HEK293 (cell line): ENCODE measurements around the gene MAML2.

ENCODE experiments used
- CTCF ChIA-PET: fragments of 350-600 bp; formaldehyde crosslinking; extraction: SDS; loops from one replicate; lab custom pipeline; 2021; ENCODE audit warnings: antibody characterized with exemption; lab: Yijun Ruan, JAX
- POLR2A ChIA-PET: fragments of 300-600 bp; formaldehyde crosslinking; extraction: SDS; loops from one replicate; lab custom pipeline; 2020; ENCODE audit warnings: antibody characterized with exemption, inconsistent platforms; lab: Yijun Ruan, JAX
- H3K27ac ChIP-seq: fragments of 200-500 bp; sonication (Bioruptor generic); 2 replicates; pipeline ENCODE4 v1.5.1; 2014; ENCODE audit warnings: low read depth, low read length, control low read depth, inconsistent platforms; ENCODE audit errors: extremely low read depth
- H3K36me3 ChIP-seq, 2 experiments: fragments of 200-500 bp in 1 of 2; sonication (Bioruptor generic) in 1 of 2; 1 replicate in 1 of 2; 2 replicates in 1 of 2; pipeline ENCODE4 v1.5.1; 2014 to 2017; ENCODE audit warnings: inconsistent platforms in 2 of 2, low read length in 2 of 2; ENCODE audit not compliant: control insufficient read depth in 2 of 2, insufficient read depth in 1 of 2
- H3K4me1 ChIP-seq: fragments of 200-500 bp; sonication (Bioruptor generic); 2 replicates; pipeline ENCODE4 v1.5.1; 2014; ENCODE audit warnings: mild to moderate bottlenecking, low read length, inconsistent platforms; ENCODE audit not compliant: control insufficient read depth, insufficient read depth
- H3K4me3 ChIP-seq: 2 replicates; pipeline ENCODE4 v1.5.1; 2011; ENCODE audit warnings: low read depth, mild to moderate bottlenecking, control low read depth, low read length, moderate library complexity
- H3K9me3 ChIP-seq: fragments of 200-500 bp; sonication (Bioruptor generic); 2 replicates; pipeline ENCODE4 v1.5.1; 2014; ENCODE audit warnings: low read depth, low read length, inconsistent platforms; ENCODE audit not compliant: control insufficient read depth, insufficient read depth
- EGR2 ChIP-seq: fragments of 450-650 bp; formaldehyde crosslinking; IDR thresholded peaks from 2 replicates; pipeline ENCODE4 v1.5.1; 2016; ENCODE audit warnings: low read depth, missing biosample characterization, missing genetic modification characterization
- HOXC10 ChIP-seq: sonication (generic); formaldehyde crosslinking; IDR thresholded peaks from 2 replicates; pipeline ENCODE4 v1.8.1; 2023; ENCODE audit warnings: mild to moderate bottlenecking, missing genetic modification reagents
- IKZF3 ChIP-seq: fragments of 450-650 bp; IDR thresholded peaks from 2 replicates; pipeline ENCODE4 v1.5.0; 2018; ENCODE audit warnings: missing biosample characterization, mild to moderate bottlenecking, missing genetic modification characterization, moderate library complexity
- SALL2 ChIP-seq: fragments of 450-650 bp; formaldehyde crosslinking; IDR thresholded peaks from 2 replicates; pipeline ENCODE4 v1.5.0; 2017; ENCODE audit warnings: missing biosample characterization, mild to moderate bottlenecking, missing genetic modification characterization, borderline replicate concordance
- SP2 ChIP-seq: fragments of 450-650 bp; formaldehyde crosslinking; IDR thresholded peaks from 2 replicates; pipeline ENCODE4 v1.5.1; 2016; ENCODE audit warnings: missing biosample characterization, missing genetic modification characterization
- TRIM28 ChIP-seq: IDR thresholded peaks from 2 replicates; pipeline ENCODE4 v1.6.1; 2011; ENCODE audit warnings: low read length, control low read depth, borderline replicate concordance
- ZBTB8A ChIP-seq: fragments of 450-650 bp; formaldehyde crosslinking; IDR thresholded peaks from 2 replicates; pipeline ENCODE4 v1.5.1; 2016; ENCODE audit warnings: missing biosample characterization, missing genetic modification characterization
- ZFP37 ChIP-seq: fragments of 450-650 bp; formaldehyde crosslinking; IDR thresholded peaks from 2 replicates; pipeline ENCODE4 v1.5.1; 2016; ENCODE audit warnings: missing biosample characterization, missing genetic modification characterization
- ZNF140 ChIP-seq: fragments of 450-650 bp; formaldehyde crosslinking; IDR thresholded peaks from 2 replicates; pipeline ENCODE4 v1.5.1; 2016; ENCODE audit warnings: missing biosample characterization, missing genetic modification characterization
- ZNF184 ChIP-seq: fragments of 450-650 bp; IDR thresholded peaks from 2 replicates; pipeline ENCODE4 v1.5.1; 2018; ENCODE audit warnings: missing biosample characterization, mild to moderate bottlenecking, missing genetic modification characterization
- ZNF19 ChIP-seq: fragments of 450-650 bp; formaldehyde crosslinking; IDR thresholded peaks from 2 replicates; pipeline ENCODE4; 2016; ENCODE audit warnings: missing biosample characterization, missing genetic modification characterization, low read depth
- ZNF2 ChIP-seq: fragments of 450-650 bp; formaldehyde crosslinking; IDR thresholded peaks from 2 replicates; pipeline ENCODE4 v1.5.1; 2016; ENCODE audit warnings: missing biosample characterization, missing genetic modification characterization
- ZNF211 ChIP-seq: fragments of 450-650 bp; formaldehyde crosslinking; IDR thresholded peaks from 2 replicates; pipeline ENCODE4 v1.5.1; 2016; ENCODE audit warnings: low read depth, missing biosample characterization, missing genetic modification characterization
- ZNF223 ChIP-seq: fragments of 450-650 bp; formaldehyde crosslinking; IDR thresholded peaks from 2 replicates; pipeline ENCODE4 v1.5.1; 2016; ENCODE audit warnings: missing biosample characterization, missing genetic modification characterization
- ZNF26 ChIP-seq: fragments of 450-650 bp; formaldehyde crosslinking; IDR thresholded peaks from 2 replicates; pipeline ENCODE4 v1.5.1; 2016; ENCODE audit warnings: missing biosample characterization, missing genetic modification characterization
- ZNF266 ChIP-seq: fragments of 450-650 bp; formaldehyde crosslinking; IDR thresholded peaks from 2 replicates; pipeline ENCODE4 v1.5.1; 2016; ENCODE audit warnings: missing biosample characterization, missing genetic modification characterization, low read depth
- ZNF292 ChIP-seq: fragments of 450-650 bp; formaldehyde crosslinking; IDR thresholded peaks from 2 replicates; pipeline ENCODE4 v1.5.1; 2016; ENCODE audit warnings: low read depth, missing biosample characterization, missing genetic modification characterization, borderline replicate concordance
- ZNF311 ChIP-seq: fragments of 450-650 bp; formaldehyde crosslinking; IDR thresholded peaks from 2 replicates; pipeline ENCODE4 v1.5.1; 2017; ENCODE audit warnings: missing biosample characterization, missing genetic modification characterization, borderline replicate concordance
- ZNF341 ChIP-seq: fragments of 450-650 bp; formaldehyde crosslinking; IDR thresholded peaks from 2 replicates; pipeline ENCODE4; 2016; ENCODE audit warnings: low read depth, missing biosample characterization, missing genetic modification characterization
- ZNF433 ChIP-seq: fragments of 450-650 bp; formaldehyde crosslinking; IDR thresholded peaks from 2 replicates; pipeline ENCODE4 v1.5.1; 2016; ENCODE audit warnings: missing biosample characterization, missing genetic modification characterization, low read depth
- ZNF549 ChIP-seq: fragments of 450-650 bp; IDR thresholded peaks from 2 replicates; pipeline ENCODE4 v1.5.1; 2018; ENCODE audit warnings: missing biosample characterization, missing genetic modification characterization, mild to moderate bottlenecking, inconsistent platforms, moderate library complexity
- ZNF555 ChIP-seq: fragments of 450-650 bp; formaldehyde crosslinking; conservative IDR thresholded peaks from 2 replicates; pipeline ENCODE4 v1.5.1; 2017; ENCODE audit warnings: missing biosample characterization, mild to moderate bottlenecking, missing genetic modification characterization, inconsistent platforms
- ZNF600 ChIP-seq: fragments of 450-650 bp; formaldehyde crosslinking; IDR thresholded peaks from 2 replicates; pipeline ENCODE4 v1.5.1; 2016; ENCODE audit warnings: missing biosample characterization, missing genetic modification characterization
- ZNF610 ChIP-seq: fragments of 450-650 bp; formaldehyde crosslinking; IDR thresholded peaks from 2 replicates; pipeline ENCODE4 v1.5.1; 2016; ENCODE audit warnings: missing biosample characterization, missing genetic modification characterization, borderline replicate concordance
- ZNF623 ChIP-seq: fragments of 450-650 bp; formaldehyde crosslinking; IDR thresholded peaks from 2 replicates; pipeline ENCODE4 v1.5.1; 2016; ENCODE audit warnings: missing biosample characterization, missing genetic modification characterization
- ZNF629 ChIP-seq: fragments of 450-650 bp; formaldehyde crosslinking; IDR thresholded peaks from 2 replicates; pipeline ENCODE4 v1.5.1; 2017; ENCODE audit warnings: missing biosample characterization, missing genetic modification characterization
- ZNF701 ChIP-seq: fragments of 450-650 bp; formaldehyde crosslinking; IDR thresholded peaks from 2 replicates; pipeline ENCODE4 v1.5.1; 2016; ENCODE audit warnings: missing biosample characterization, missing genetic modification characterization
- TF ChIP-seq, protein P1 (sequence below): fragments of 450-650 bp; IDR thresholded peaks from 2 replicates; pipeline ENCODE4 v1.5.1; 2018; ENCODE audit warnings: missing biosample characterization, mild to moderate bottlenecking, missing genetic modification characterization

The MAML2 gene

DNA sequence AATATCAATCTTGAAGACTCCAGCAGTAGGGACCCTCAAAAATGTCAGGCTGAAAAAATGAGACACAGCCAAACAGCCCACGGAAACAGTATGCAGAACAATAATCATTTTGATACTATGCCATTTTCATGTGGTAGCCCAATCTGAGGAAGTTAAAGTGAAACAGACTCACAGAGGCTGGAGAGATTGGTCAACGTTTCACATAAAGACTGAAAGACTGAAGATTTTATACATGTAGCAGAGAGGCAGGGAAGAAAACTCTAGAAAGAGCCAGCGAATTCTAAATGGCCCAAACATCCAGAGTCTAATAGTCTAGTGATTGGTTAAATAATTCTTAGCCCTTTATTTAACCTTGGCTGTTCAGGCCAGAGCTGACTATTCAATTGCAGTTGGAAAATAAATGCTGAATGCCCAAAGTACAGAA lies 49.4 kb downstream of the MAML2 start:
- Histone ChIP-seq H3K4me3 (no peak overlapping the region), H3K9me3 (no peaks in the 10 kb centered on the region), H3K27ac (no peak overlapping the region), H3K4me1 (no peaks in the 10 kb centered on the region), H3K36me3 (no peaks in the 10 kb centered on the region)
- ChIA-PET POLR2A (no interaction called here), CTCF (interaction anchor here (0.6 kb wide), 1 partner anchor 59 kb away, joined by 3 read pairs; no protein-coding TSS in a partner anchor)
- TF ChIP-seq ZNF211 (no peak), ZNF26 (tag by site-specific recombination) (no peak)
- TF ChIP-seq, all 188 proteins: peak for 0

DNA sequence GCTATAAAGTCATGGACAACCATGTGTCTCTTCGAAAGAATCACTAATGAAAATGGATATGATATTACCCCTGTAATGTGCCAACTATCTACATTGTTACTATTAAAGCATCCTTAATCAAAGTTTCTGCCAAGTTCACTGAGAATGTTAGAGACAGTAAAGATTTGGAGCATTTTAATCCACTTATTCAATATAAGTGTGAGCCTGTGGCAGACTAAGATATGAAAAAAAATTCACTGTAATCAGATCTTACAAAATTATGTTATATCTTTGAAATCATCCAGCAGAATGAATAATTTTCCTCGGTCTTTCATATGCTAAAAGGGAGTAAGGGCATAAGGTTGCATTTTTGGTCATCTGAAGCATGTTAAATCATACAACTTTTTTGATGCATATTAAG lies 49.9 kb downstream of the MAML2 start:
- Histone ChIP-seq H3K36me3 (no peaks in the 10 kb centered on the region), H3K9me3 (no peaks in the 10 kb centered on the region), H3K27ac (no peak overlapping the region), H3K4me3 (no peak overlapping the region), H3K4me1 (no peaks in the 10 kb centered on the region)
- POLR2A ChIA-PET = no interaction called here
- TF ChIP-seq ZNF266 (tag by site-specific recombination) = no peak
- TF ChIP-seq ZNF19 = no peak
- no peak for TF ChIP-seq TRIM28
- no peak for TF ChIP-seq ZNF555 (tag by site-specific recombination)
- TF ChIP-seq ZNF311 = no peak
- TF ChIP-seq ZNF701 (tag by site-specific recombination) = no peak
- no peak for TF ChIP-seq ZNF223
- no peak for TF ChIP-seq ZNF549
- CTCF ChIA-PET = interaction anchor here (0.6 to 1.0 kb wide), 3 partner anchors 28 to 48 kb away, joined by 3 to 4 read pairs (median 3); no protein-coding TSS in a partner anchor

DNA sequence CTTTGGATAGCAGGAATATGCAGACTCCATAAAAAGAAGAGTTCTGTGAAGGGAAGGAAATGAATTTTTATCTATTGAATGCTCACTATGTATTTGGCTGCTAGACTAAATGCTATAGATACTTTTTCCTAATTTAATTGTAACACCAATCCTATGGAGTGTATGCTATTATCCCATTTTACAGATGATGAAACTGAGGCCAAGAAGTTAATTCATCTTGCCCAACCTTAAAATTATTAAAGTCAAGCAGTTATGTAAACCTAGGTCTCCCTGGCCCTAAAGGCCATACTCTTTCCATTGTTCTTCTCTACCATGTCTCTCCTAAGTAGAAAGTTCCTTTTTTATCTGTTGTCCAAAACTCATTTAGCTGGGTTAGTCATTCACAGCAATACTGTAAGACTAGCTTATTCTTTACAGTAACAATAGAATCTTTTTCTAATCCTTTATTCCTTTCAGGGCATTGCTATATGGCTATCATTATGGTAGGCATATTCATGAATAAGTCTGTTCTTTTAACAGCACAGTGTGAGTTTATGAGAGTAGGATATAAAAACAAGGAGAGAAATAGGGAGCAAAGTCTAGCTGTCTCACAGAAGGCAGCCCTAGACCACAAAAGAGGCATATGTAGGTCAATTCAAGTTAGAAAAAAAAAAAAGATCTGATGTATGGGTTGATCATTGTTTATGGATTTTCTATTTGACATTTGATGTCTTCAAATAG lies 50.5 kb downstream of the MAML2 start:
- CTCF ChIA-PET = interaction anchor here (0.6 to 1.0 kb wide), 3 partner anchors 28 to 48 kb away, joined by 3 to 4 read pairs (median 3); no protein-coding TSS in a partner anchor
- Histone ChIP-seq H3K27ac (no peak overlapping the region), H3K9me3 (no peaks in the 10 kb centered on the region), H3K36me3 (no peaks in the 10 kb centered on the region)
- POLR2A ChIA-PET = no interaction called here
- TF ChIP-seq ZBTB8A (tag by site-specific recombination) = no peak
- TF ChIP-seq ZNF140 = no peak
- no peak for TF ChIP-seq HOXC10 (CRISPR knock-in tag)
- no peak for TF ChIP-seq ZNF341 (tag by site-specific recombination)
- no peak for TF ChIP-seq ZNF292
- no peak for TF ChIP-seq IKZF3
- TF ChIP-seq SP2 (tag by site-specific recombination) = no peak
- no peak for TF ChIP-seq EGR2 (tag by site-specific recombination)
- no peak for TF ChIP-seq ZNF629
- TF ChIP-seq SALL2 = no peak
- TF ChIP-seq ZNF2 = no peak
- TF ChIP-seq ZNF610 (tag by site-specific recombination) = no peak
- no peak for TF ChIP-seq ZNF623 (tag by site-specific recombination)
- TF ChIP-seq ZNF184 (tag by site-specific recombination) = no peak
- no peak for TF ChIP-seq ZNF433
- TF ChIP-seq ZFP37 (tag by site-specific recombination) = no peak
- TF ChIP-seq ZNF600 = no peak
- TF ChIP-seq ZNF701 (tag by site-specific recombination) = no peak
- TF ChIP-seq, protein P1, sequence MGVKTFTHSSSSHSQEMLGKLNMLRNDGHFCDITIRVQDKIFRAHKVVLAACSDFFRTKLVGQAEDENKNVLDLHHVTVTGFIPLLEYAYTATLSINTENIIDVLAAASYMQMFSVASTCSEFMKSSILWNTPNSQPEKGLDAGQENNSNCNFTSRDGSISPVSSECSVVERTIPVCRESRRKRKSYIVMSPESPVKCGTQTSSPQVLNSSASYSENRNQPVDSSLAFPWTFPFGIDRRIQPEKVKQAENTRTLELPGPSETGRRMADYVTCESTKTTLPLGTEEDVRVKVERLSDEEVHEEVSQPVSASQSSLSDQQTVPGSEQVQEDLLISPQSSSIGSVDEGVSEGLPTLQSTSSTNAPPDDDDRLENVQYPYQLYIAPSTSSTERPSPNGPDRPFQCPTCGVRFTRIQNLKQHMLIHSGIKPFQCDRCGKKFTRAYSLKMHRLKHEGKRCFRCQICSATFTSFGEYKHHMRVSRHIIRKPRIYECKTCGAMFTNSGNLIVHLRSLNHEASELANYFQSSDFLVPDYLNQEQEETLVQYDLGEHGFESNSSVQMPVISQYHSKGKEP (tag by site-specific recombination) = no peak
- TF ChIP-seq, all 188 proteins: peak for 0
- Histone ChIP-seq H3K4me3 (no peak overlapping the region), H3K4me1 (no peaks in the 10 kb centered on the region)
